SW 1271 (cell line): ENCODE results near the gene MMEL1.
"Not testable (repeated sequence)": the region's sequence is repeated elsewhere in the genome, so short reads cannot be mapped to it uniquely, and the experiment has no call there.

Source experiments
- DNase-seq, 2 experiments: peaks; one replicate each; lab custom pipeline; 2025; lab: John Stamatoyannopoulos, UW

Gene MMEL1

DNA sequence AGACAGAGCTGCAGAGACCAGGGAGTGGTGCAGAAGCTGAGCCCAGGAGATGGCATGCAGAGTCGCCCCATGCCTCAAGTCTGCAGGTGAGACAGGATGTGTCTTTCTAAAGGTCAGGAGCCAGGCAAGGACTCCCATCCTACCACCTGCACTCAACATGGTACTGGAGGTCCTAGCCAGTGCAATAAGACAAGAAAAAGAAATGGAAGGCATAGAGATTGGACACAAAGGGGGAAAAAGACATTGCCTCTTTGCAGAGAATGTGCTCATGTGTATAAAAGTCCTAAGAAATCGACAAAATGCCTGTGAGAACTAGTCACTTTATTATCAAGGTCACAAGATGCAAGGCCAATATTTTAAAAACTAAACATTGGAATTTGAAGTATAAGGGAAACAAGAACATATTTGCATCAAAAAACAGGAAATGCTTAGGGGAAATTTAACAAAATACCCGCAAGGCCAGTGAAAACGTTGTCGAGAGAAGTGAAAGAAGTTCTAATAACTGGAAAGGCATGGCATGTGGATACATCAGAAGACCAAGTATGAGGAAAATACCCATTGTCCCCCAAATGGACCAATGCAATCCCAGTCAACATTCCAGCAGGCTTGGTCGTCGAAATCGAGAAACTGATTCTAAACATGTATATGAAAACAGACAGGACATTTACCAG, 59.4 kb downstream of the MMEL1 start:
- DNase-seq: no peak

GRCh38 chr1:2571348-2571747, 61.5 kb downstream of the MMEL1 start:
- no peak for DNase-seq

DNA sequence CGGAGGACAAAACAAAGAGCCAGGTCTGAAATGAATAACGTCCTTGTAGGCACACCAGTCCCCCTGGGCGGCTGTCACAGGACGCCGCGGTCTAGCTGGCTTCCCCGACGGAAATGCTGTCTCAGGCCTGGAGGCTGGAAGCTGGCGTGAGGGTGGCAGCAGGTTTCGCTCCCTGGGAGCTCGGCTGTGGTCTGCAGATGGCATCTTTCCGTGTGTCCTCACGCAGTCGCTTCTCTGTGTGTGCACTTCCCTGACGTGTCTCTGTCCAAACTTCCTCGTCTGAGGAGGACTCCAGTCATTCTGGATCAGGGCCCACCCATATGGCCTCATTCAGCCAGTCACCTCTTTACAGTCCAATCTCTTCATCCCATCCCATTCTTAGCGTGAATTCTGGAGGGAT, 62.5 kb downstream of the MMEL1 start:
- DNase-seq: no peak

DNA sequence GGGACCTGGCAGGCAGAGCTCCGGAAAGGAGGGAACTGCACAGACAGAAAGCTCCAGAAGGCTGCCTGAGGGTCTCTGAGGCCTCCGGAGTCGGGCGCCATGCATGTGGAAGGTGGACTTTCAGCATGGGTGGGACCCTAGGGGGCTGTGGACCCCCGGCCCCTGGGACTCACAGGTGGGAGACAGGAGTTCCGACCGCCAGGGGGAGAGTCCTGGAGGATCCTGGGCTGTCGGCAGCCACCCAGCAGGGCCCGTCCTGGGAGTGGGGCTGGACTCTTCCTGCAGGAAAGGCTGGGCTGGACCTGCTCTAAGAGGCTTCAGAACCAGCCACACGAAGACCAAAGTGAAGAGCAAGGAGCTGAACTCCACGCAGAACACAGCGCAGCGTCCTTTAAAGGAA, 63.1 kb downstream of the MMEL1 start:
- DNase-seq: not testable (repeated sequence)

DNA sequence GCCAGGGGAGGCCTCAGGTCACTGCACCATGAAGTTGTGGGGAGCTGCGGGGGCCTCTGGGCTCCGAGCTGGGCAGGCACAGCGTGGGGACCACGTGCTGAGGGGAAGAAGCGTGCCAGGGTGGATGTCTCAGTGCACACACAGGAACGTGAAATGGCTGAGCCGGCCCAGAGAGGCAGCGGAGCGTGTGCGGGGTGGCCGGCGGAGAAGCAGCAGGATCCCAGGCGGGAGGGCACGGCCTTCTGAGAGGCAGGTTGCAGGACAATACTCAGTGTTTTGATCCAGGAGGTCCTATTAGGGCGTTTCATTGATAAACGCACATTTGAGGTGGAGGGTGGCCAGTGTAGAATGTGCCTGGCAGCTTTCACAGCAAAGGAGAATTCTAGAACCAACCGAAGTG, 63.8 kb downstream of the MMEL1 start:
- no peak for DNase-seq

DNA sequence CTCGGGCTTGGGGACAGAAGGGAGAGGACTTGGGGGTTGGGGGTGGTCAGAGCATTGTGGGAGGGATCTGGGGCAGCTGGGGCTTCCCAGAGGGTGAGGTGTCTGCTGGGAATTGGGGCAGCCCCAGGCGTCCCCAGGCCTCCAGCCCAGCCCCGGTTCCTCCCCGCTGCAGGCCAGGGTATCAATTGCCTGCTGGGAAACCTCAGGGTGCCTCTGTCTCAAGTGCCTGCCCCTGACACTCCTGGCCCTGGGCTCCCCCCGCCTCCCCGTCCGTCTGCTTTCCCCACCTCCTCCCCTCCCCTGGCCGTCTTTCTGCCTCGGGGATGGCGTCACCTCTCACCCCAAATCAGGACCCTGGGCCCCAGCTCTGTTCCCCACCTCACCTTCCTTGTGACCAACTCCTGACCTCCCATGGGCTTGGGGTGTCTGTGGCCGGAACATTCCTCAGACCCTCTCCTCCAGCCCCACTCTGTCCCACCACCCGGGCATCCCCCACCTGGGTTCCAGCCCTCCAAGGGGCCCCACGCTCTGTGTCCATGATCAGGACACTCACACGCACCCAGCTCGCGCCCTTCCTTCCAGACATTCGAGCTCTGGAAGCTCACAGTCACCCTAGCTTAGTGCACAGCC, 64.5 kb downstream of the MMEL1 start:
- DNase-seq: not testable (repeated sequence)

DNA sequence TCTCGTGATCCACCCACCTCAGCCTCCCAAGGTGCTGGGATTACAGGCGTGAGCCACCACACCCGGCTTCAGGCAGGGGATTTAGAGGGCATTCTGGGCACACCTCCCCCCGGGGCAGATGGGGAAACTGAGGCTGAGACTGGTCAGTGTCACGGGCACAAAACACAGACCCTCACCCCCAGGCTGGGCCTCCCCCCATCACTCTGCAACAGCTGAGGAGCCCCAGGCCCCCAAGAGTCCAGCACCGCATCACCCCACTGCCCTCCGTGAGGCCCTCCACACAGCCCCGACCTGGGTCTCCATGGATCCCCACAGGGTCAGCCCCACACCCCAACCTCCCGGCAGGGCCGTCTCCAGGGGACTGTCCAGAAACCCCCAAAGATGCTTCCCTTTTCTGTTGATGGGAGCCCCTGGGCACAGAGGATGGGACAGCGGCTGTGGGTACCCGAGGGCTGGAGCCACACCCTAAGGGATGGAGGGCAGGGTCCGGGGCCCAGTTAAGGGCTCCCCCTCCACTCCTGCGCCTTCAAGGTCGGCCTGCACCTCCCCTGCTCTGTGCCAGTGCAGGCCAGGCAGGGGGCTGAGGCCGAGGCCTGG, 65.6 kb downstream of the MMEL1 start:
- no peak for DNase-seq

DNA sequence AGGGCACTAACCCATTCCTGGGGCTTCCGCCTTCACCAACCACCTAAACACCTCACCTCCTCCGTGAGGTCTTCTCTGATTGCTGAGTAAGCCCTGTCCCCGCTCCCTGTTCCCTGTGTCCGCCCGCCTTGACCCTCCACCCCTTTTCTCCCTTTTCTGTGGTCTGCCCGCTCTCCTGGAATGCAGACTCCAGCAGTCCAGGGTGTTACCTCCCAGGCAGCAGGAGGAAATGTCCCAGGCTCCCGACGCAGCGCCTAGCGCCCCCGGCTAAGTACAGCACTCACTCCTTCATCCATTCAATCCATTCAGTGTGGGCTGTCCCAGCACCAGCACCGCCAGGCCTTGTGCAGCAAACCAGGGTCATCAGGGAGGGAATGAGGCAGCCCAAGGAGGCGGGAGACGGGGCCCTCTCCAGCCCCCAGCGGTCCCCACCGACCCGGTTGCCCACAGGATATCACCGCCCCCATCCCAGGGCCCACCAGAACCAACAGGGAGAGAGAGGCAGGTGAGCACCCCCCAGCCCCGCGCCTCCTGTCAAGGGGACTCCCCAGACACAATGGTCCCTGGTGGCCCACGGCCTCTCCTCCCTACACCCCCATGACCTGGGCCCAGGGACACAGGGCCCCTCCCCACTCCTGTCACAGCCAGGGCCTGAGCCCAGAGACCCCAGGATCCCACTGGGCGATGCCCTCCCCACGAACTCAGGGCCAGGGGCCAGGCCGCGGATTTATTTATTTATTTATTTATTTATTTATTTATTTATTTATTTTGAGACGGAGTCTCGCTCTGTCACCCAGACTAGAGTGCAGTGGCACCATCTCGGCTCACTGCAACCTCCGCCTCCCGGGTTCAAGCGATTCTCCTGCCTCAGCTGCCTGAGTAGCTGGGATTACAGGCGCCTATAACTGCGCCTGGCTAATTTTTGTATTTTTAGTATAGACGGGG, 66.4 kb downstream of the MMEL1 start:
- DNase-seq: no peak

- DNase-seq: no peak
These were observed 67.9 kb downstream of the MMEL1 start for GRCh38 chr1:2564815-2565374.

- DNase-seq: no peak
These were observed 68.6 kb downstream of the MMEL1 start for GRCh38 chr1:2564006-2564814.

DNA sequence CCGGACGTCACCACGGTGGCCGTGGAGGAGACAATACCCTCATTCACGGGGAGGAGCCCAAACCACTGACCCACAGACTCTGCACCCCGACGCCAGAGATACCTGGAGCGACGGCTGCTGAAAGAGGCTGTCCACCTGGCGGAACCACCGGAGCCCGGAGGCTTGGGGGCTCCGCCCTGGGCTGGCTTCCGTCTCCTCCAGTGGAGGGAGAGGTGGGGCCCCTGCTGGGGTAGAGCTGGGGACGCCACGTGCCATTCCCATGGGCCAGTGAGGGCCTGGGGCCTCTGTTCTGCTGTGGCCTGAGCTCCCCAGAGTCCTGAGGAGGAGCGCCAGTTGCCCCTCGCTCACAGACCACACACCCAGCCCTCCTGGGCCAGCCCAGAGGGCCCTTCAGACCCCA, 69.6 kb downstream of the MMEL1 start:
- DNase-seq: no peak

DNA sequence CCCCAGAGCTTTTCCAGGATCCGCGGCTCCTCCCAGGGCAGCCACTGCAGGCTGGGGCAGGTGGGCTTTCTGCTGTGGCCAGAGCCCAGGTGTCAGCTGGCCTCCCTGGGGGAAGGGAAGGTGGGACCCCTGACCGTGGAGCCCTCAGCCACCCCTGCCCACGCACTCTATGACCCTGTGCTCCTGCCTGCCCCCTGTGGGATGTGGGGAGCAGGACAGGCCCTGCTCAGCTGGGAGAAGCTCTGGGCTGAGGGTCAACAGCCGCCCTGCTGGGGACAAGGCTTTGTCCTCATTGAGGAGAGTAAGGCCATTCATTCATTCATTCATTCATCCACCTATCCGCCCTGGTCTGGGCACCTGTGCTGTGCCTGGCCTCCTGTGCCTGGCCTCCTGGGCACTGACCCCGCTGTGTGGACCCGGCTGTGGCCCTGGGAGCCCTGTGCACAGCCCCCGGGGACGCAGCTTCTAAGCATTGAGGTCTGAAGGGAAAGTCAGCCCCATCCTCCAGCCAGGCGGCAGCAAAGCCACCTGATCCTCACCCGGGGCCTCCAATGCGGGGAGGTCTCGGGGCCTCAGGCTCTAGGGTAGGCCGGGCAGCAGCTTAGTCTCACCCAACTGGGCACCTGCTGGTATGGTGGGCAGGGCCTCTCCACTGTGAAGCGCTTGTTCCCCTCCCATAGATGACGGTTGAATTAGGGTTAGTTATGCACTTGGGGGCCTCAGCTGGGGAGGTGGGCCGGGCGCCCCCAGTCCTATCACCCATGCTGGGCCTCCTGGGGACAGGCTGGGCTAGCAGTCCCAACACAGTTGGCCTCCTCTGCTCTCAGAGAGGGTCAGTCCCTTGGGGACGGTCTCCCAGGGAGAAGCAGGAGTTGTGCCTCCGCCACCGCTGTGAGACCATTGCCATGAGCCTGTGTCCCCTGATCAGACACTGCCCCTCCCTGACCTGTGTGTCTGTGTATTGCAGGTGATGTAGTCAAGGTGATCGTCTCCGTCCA, 70.6 kb downstream of the MMEL1 start:
- no peak for DNase-seq

DNA sequence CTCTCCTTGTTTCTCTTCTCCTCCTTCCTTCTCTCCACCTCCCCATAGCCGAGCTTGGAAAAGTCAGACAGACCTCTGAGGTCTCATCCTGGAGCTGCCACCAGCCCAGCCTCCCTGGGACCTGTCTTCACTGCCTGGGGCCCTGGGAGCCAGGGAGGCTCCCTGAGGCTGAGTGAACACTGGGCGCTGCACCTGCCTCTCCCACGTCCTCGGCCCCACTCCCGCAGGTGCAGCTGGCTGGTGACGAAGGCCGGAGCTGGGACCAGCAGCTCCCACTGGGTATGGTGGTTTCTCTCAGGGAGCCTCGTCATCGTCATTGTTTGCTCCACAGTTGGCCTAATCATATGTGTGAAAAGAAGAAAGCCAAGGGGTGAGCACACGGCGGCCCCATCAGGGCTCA, 71.4 kb downstream of the MMEL1 start:
- no peak for DNase-seq

DNA sequence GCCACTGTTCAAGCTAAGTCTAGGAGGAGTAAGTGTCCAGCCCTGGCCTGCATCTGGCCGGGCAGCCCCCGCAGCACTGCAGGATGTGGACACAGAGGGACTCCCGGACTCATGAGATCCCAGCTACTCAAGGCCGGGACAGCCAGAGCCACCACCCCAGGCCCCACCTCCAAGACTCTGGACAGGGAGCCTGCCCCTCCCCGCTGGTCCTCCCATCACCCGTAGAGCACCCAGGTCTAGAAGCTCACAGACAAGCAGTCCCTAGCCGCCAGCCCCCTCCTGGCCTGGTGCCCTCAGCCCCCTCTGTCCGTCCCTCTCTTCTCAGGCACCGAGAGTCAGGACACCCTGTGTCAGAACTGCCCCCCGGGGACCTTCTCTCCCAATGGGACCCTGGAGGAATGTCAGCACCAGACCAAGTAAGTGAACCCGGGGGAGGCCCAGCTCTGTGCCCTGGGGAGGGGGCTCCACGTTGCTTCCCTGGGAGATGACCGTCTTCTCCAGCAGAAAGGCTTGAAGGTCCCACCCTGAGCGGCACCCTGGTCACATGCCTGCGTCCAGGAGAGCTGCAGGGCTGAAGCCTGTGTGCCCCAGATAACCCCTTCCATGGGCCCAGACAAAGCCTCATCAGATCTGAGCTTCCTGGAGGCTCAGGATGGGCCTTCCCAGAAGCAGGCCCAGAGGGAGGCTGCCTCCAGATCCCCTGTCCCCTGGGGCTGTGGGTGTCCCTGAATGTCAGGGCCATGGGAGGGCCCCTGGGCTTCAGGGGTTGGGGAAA, 72.3 kb downstream of the MMEL1 start:
- DNase-seq: no peak

- DNase-seq: no peak
These were observed 73.1 kb downstream of the MMEL1 start for GRCh38 chr1:2559509-2560298.

- no peak for DNase-seq
These were observed 74.0 kb downstream of the MMEL1 start for GRCh38 chr1:2558861-2559260.

- no peak for DNase-seq
These were observed 74.4 kb downstream of the MMEL1 start for GRCh38 chr1:2558420-2558819.
